GM18909 (cell line): ENCODE results near the gene ITGA8.

Experiments
- ATAC-seq: cut with Tn5 transposase; IDR thresholded peaks from one replicate; pipeline ENCODE4 v1.9.1; 2021; ENCODE audit warnings: mild to moderate bottlenecking; ENCODE audit not compliant: unreplicated experiment, poor library complexity

Gene ITGA8

DNA sequence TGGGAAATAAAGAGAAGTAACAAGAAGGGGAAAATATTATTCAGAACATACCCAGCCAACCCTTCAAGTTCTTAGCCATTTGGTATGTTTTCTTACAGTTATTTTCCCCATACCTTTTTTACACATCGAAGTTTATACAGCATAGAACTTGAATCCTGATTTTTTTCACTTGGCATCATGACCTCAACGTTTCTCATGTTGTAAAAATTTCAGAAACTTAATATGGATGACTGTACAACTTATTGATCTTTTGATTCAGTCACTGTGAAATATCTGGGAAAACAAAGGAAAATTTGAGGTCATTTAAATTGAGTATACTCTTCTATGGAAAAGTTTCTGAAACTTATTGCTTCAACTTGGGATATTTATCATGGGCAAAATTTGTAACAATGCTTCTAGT, 245.1 kb downstream of the ITGA8 start:
- no peak for ATAC-seq

DNA sequence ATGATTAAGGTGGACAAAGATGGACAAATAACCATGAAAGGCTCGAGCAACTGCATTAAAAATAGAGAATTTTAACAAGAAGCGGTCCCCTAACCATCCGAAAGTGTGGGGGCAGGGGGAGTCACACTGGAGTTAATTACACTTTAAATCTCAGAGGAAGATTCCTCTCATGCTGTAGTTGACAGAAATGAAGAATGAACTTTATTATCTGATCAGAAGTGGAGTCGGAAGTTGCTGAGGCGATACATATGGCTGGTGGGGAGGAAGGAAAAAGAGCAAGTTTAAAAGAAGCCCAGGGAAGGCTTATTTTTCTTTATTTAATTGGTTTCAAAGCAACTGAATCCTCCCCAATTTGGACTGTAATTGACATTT, 246.3 kb downstream of the ITGA8 start:
- ATAC-seq, result no peak

DNA sequence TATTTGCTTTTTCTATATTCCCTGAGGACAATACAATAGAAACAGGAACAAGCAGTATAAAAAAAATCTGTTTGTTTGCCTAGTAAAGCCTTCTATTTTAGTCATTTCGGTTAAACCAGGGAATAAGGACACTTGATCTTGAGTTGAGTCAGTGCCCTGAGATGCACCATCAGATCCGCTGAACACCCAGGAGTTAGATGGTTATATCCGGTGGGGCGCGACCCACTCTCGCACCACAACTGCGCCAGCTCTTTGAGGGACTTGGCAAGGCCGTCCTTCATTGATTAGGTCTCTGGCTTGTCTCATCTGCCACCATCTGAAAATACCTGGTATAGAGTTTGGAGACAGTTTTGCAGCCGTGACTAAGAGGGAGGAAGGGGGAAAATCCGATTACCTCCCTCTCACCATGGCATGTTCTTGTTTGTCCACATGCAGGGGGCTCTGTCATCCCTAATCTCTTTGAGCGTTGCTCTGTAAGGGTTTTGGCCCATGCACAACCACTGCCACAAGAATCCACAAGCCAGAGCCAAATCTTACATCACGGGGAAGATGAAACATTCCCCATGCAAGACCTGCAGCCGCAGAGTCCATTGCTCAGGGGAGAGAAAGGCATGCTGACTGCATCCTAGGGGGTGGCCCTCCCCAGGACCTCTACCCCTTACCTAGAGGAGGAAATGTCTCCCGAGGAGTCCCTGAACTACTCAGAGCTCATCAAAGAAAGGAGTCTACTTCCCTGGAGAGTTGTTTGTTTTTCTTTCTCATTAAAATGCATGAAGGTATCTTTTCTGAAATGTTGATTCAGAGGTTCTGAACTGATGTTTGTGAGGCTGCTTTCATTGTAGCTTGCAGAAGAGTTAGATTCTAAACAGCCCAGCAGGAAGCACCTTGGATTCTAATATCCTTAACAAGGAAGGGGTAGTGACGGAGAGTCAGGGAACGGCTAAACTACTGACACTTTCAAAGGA, 247.0 kb downstream of the ITGA8 start:
- ATAC-seq, result no peak

GRCh38 chr10:15472008-15472407, 247.7 kb downstream of the ITGA8 start:
- no peak for ATAC-seq

DNA sequence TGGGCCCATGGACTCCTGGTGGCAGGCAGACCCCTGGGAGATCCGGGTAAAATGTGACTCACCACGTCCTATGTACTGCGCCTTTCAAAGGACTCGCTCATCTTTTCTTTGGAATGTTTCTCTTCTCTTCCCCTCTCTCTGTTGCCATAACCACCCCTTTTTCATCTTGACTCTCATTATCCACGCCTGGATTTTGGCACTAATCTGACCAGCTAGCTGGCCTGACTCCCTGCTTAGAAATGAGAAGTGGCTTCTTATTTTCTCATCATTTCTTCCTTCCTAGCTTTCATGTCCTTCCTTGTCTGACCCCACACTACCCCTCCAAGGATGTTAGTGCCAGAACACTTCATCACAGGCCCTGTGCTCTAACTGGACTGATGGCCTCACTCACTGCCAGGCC, 250.6 kb downstream of the ITGA8 start:
- ATAC-seq, result no peak

DNA sequence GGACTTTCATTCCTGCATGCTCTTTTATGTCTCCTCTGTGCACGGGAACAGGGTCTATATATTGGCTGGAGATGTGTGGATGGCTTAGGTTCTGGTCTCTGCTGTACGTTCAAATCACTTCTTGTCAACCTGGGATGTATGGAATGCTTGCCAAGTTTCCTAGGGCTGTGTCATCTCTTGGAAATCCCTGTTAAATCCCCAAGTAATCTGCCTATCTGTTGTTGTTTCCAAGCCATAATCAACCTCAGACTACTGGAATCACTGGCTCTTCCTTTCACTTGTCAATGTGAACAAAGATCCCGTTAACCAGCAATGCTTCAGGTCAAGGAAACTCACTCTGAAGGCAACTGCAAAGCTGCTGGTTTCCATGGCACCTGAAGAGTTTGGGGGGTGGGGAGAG, 255.3 kb downstream of the ITGA8 start:
- ATAC-seq, result no peak
